ENCODE results near the gene LIPJ. TPM values are rescaled to one million over a fixed set of nuclear protein-coding genes. Genes with fewer than 3 reads are reported as not detected.
A peak's percentile ranks its signal among the peaks of the same experiment; 100 is the strongest.

The LIPJ gene
- total RNA-seq, 2 donors from 2014 or later: not detected

GRCh38 chr10:88551246-88551645 is 35.3 kb upstream of the LIPJ start:
- no peaks in the 10 kb centered on the region for H3K27me3 ChIP-seq (ENCODE audit: control insufficient read depth, insufficient read depth, low read length, poor library complexity, severe bottlenecking)
- no peaks in the 10 kb centered on the region for H3K9me3 ChIP-seq (ENCODE audit: control insufficient read depth, low read length)
- WGBS, 2 experiments (ENCODE audit: insufficient coverage in 1 of 2, insufficient read length in 1 of 2): 93 to 94% methylated on average over 2 of the region's 2 CpGs
- H3K27ac ChIP-seq (ENCODE audit: low read depth, low read length): no peak overlapping the region
- DNase-seq: no peak
- no peaks in the 10 kb centered on the region for H3K36me3 Mint-ChIP-seq (ENCODE audit: low read depth)
- H3K9ac ChIP-seq (ENCODE audit: extremely low read depth, low read length, poor library complexity, severe bottlenecking): no peak overlapping the region
- H3K4me3 ChIP-seq (ENCODE audit: low read length): no peak overlapping the region
- no peaks in the 10 kb centered on the region for H3K36me3 ChIP-seq (ENCODE audit: control insufficient read depth, insufficient read depth, low read length)
- no peaks in the 10 kb centered on the region for H3K9me3 Mint-ChIP-seq
- no peak for TF ChIP-seq CTCF (conservative IDR thresholded peaks at IDR 0.05)
- H3K4me1 ChIP-seq (ENCODE audit: control insufficient read depth, insufficient read depth, low read length): no peaks in the 10 kb centered on the region
- no peaks in the 10 kb centered on the region for H3K27me3 Mint-ChIP-seq (ENCODE audit: insufficient read depth)
- no peak overlapping the region for H3K27ac Mint-ChIP-seq
- peaks cover 8% of the 10 kb centered on the region for H3K4me1 Mint-ChIP-seq
- H3K4me3 Mint-ChIP-seq: no peak overlapping the region

GRCh38 chr10:88553116-88553752 is 33.3 kb upstream of the LIPJ start:
- no peak overlapping the region for H3K27ac ChIP-seq (ENCODE audit: low read depth, low read length)
- H3K4me1 ChIP-seq (ENCODE audit: control insufficient read depth, insufficient read depth, low read length): no peaks in the 10 kb centered on the region
- H3K4me3 Mint-ChIP-seq: no peak overlapping the region
- no peak overlapping the region for H3K9ac ChIP-seq (ENCODE audit: extremely low read depth, low read length, poor library complexity, severe bottlenecking)
- no peak overlapping the region for H3K27ac Mint-ChIP-seq
- H3K36me3 ChIP-seq (ENCODE audit: control insufficient read depth, insufficient read depth, low read length): no peaks in the 10 kb centered on the region
- H3K36me3 Mint-ChIP-seq (ENCODE audit: low read depth): no peaks in the 10 kb centered on the region
- no peaks in the 10 kb centered on the region for H3K27me3 ChIP-seq (ENCODE audit: control insufficient read depth, insufficient read depth, low read length, poor library complexity, severe bottlenecking)
- H3K27me3 Mint-ChIP-seq (ENCODE audit: insufficient read depth): no peaks in the 10 kb centered on the region
- WGBS, 2 experiments (ENCODE audit: insufficient coverage in 1 of 2, insufficient read length in 1 of 2): 80% methylated on average over 1 of the region's 2 CpGs; no CpG with 5 or more reads in 1 of the 2 experiments
- H3K9me3 ChIP-seq (ENCODE audit: control insufficient read depth, low read length): no peaks in the 10 kb centered on the region
- peaks cover 8% of the 10 kb centered on the region for H3K4me1 Mint-ChIP-seq
- peak; percentile 64 for DNase-seq
- no peak overlapping the region for H3K4me3 ChIP-seq (ENCODE audit: low read length)
- peak; percentile 88 for TF ChIP-seq CTCF (conservative IDR thresholded peaks at IDR 0.05)
- no peaks in the 10 kb centered on the region for H3K9me3 Mint-ChIP-seq

- Histone ChIP-seq H3K9ac (ENCODE audit: extremely low read depth, low read length, poor library complexity, severe bottlenecking) (no peak overlapping the region), H3K9me3 (ENCODE audit: control insufficient read depth, low read length) (no peaks in the 10 kb centered on the region), H3K4me3 (ENCODE audit: low read length) (no peak overlapping the region), H3K36me3 (ENCODE audit: control insufficient read depth, insufficient read depth, low read length) (no peaks in the 10 kb centered on the region), H3K27me3 (ENCODE audit: control insufficient read depth, insufficient read depth, low read length, poor library complexity, severe bottlenecking) (no peaks in the 10 kb centered on the region), H3K4me1 (ENCODE audit: control insufficient read depth, insufficient read depth, low read length) (no peaks in the 10 kb centered on the region), H3K27ac (ENCODE audit: low read depth, low read length) (no peak overlapping the region)
- peak; percentile 51 for DNase-seq
- 91% methylated on average over 6 to 7 of the region's 7 CpGs for WGBS, 2 experiments (ENCODE audit: insufficient coverage in 1 of 2, insufficient read length in 1 of 2)
- Mint-ChIP-seq H3K27ac (no peak overlapping the region), H3K4me3 (no peak overlapping the region), H3K4me1 (peaks cover 8% of the 10 kb centered on the region), H3K36me3 (ENCODE audit: low read depth) (no peaks in the 10 kb centered on the region), H3K27me3 (ENCODE audit: insufficient read depth) (no peaks in the 10 kb centered on the region), H3K9me3 (no peaks in the 10 kb centered on the region)
- no peak for TF ChIP-seq CTCF (conservative IDR thresholded peaks at IDR 0.05)
Observed at GRCh38 chr10:88555190-88555908, 31.2 kb upstream of the LIPJ start.

Data from endodermal cell (in vitro differentiated cells).